HEK293 (cell line): ENCODE results near the gene INPP5B.
A peak's percentile ranks its signal among the peaks of the same experiment; 100 is the strongest.

ENCODE experiments used
- BCL11A ChIP-seq: fragments of 450-650 bp; formaldehyde crosslinking; IDR thresholded peaks from 2 replicates; pipeline ENCODE4 v1.5.1; 2016; ENCODE audit warnings: low read depth, missing biosample characterization, missing genetic modification characterization
- ELK4 ChIP-seq: IDR thresholded peaks from 2 replicates; pipeline ENCODE4 v1.6.1; 2011; ENCODE audit warnings: mild to moderate bottlenecking, low read depth, low read length, borderline replicate concordance
- HOXA7 ChIP-seq: sonication (generic); formaldehyde crosslinking; IDR thresholded peaks from 2 replicates; pipeline ENCODE4 v1.8.1; 2022; ENCODE audit warnings: missing genetic modification reagents, borderline replicate concordance
- PATZ1 ChIP-seq: fragments of 450-650 bp; formaldehyde crosslinking; IDR thresholded peaks from 2 replicates; pipeline ENCODE4 v1.5.1; 2016; ENCODE audit warnings: missing biosample characterization, missing genetic modification characterization
- PBX3 ChIP-seq: sonication (generic); formaldehyde crosslinking; IDR thresholded peaks from 2 replicates; pipeline ENCODE4 v1.8.1; 2022; ENCODE audit warnings: mild to moderate bottlenecking, moderate library complexity, missing genetic modification reagents
- SCRT1 ChIP-seq: fragments of 450-650 bp; formaldehyde crosslinking; IDR thresholded peaks from 2 replicates; pipeline ENCODE4 v1.5.1; 2016; ENCODE audit warnings: missing biosample characterization, missing genetic modification characterization, borderline replicate concordance
- SP7 ChIP-seq: fragments of 450-650 bp; formaldehyde crosslinking; IDR thresholded peaks from 2 replicates; pipeline ENCODE4 v1.5.1; 2016; ENCODE audit warnings: missing biosample characterization, missing genetic modification characterization
- TCF7L2 ChIP-seq: IDR thresholded peaks from 2 replicates; pipeline ENCODE4 v1.6.1; 2011; ENCODE audit warnings: low read depth, mild to moderate bottlenecking, inconsistent platforms, low read length, moderate library complexity, borderline replicate concordance
- YY1 ChIP-seq: fragments of 450-650 bp; formaldehyde crosslinking; IDR thresholded peaks from 2 replicates; pipeline ENCODE4 v1.5.1; 2018; ENCODE audit warnings: missing biosample characterization, missing genetic modification characterization
- ZBTB20 ChIP-seq: fragments of 450-650 bp; formaldehyde crosslinking; IDR thresholded peaks from 2 replicates; pipeline ENCODE4 v1.5.1; 2016; ENCODE audit warnings: missing biosample characterization, missing genetic modification characterization
- ZNF155 ChIP-seq: fragments of 450-650 bp; formaldehyde crosslinking; IDR thresholded peaks from 2 replicates; pipeline ENCODE4 v1.5.1; 2016; ENCODE audit warnings: missing biosample characterization, missing genetic modification characterization
- ZNF175 ChIP-seq: fragments of 450-650 bp; formaldehyde crosslinking; IDR thresholded peaks from 2 replicates; pipeline ENCODE4 v1.5.1; 2016; ENCODE audit warnings: missing biosample characterization, missing genetic modification characterization
- ZNF18 ChIP-seq: fragments of 450-650 bp; formaldehyde crosslinking; IDR thresholded peaks from 2 replicates; pipeline ENCODE4 v1.5.1; 2016; ENCODE audit warnings: missing biosample characterization, missing genetic modification characterization
- ZNF239 ChIP-seq: fragments of 450-650 bp; formaldehyde crosslinking; IDR thresholded peaks from 2 replicates; pipeline ENCODE4 v1.5.1; 2016; ENCODE audit warnings: missing biosample characterization, missing genetic modification characterization
- ZNF24 ChIP-seq: fragments of 450-650 bp; formaldehyde crosslinking; IDR thresholded peaks from 2 replicates; pipeline ENCODE4 v1.5.1; 2016; ENCODE audit warnings: missing biosample characterization, missing genetic modification characterization
- ZNF280D ChIP-seq: fragments of 450-650 bp; formaldehyde crosslinking; IDR thresholded peaks from 2 replicates; pipeline ENCODE4 v1.5.1; 2016; ENCODE audit warnings: missing biosample characterization, missing genetic modification characterization
- ZNF362 ChIP-seq: fragments of 450-650 bp; formaldehyde crosslinking; IDR thresholded peaks from 2 replicates; pipeline ENCODE4 v1.5.1; 2016; ENCODE audit warnings: missing biosample characterization, missing genetic modification characterization
- ZNF398 ChIP-seq: fragments of 450-650 bp; formaldehyde crosslinking; IDR thresholded peaks from 2 replicates; pipeline ENCODE4 v1.5.1; 2017; ENCODE audit warnings: missing biosample characterization, missing genetic modification characterization
- ZNF544 ChIP-seq: fragments of 450-650 bp; formaldehyde crosslinking; IDR thresholded peaks from 2 replicates; pipeline ENCODE4 v1.5.0; 2017; ENCODE audit warnings: missing biosample characterization, missing genetic modification characterization
- ZNF555 ChIP-seq: fragments of 450-650 bp; formaldehyde crosslinking; conservative IDR thresholded peaks from 2 replicates; pipeline ENCODE4 v1.5.1; 2017; ENCODE audit warnings: missing biosample characterization, mild to moderate bottlenecking, missing genetic modification characterization, inconsistent platforms
- ZNF571 ChIP-seq: fragments of 450-650 bp; formaldehyde crosslinking; IDR thresholded peaks from 2 replicates; pipeline ENCODE4 v1.5.0; 2017; ENCODE audit warnings: missing biosample characterization, missing genetic modification characterization
- ZNF600 ChIP-seq: fragments of 450-650 bp; formaldehyde crosslinking; IDR thresholded peaks from 2 replicates; pipeline ENCODE4 v1.5.1; 2016; ENCODE audit warnings: missing biosample characterization, missing genetic modification characterization
- ZNF658 ChIP-seq: fragments of 450-650 bp; formaldehyde crosslinking; IDR thresholded peaks from 2 replicates; pipeline ENCODE4; 2016; ENCODE audit warnings: missing biosample characterization, missing genetic modification characterization
- ZNF747 ChIP-seq: fragments of 450-650 bp; formaldehyde crosslinking; IDR thresholded peaks from 2 replicates; pipeline ENCODE4 v1.5.1; 2016; ENCODE audit warnings: missing biosample characterization, missing genetic modification characterization
- ZSCAN4 ChIP-seq: fragments of 450-650 bp; formaldehyde crosslinking; IDR thresholded peaks from 2 replicates; pipeline ENCODE4 v1.5.1; 2017; ENCODE audit warnings: missing biosample characterization, missing genetic modification characterization

Gene INPP5B

GRCh38 chr1:37859507-37860345 lies 87.1 kb downstream of the INPP5B start, which contains the start of gene MTF1 (continued):
- no peak for TF ChIP-seq ZNF362 (tag by site-specific recombination)
- TF ChIP-seq ZNF175 (tag by site-specific recombination) = no peak
- TF ChIP-seq ZNF280D = no peak
- no peak for TF ChIP-seq ZNF658 (tag by site-specific recombination)
- TF ChIP-seq ZNF544 (tag by site-specific recombination) = no peak
- peak; percentile 54; the same call in 1 of the 2 replicates for TF ChIP-seq ELK4
- no peak for TF ChIP-seq TCF7L2
- TF ChIP-seq ZNF398 (tag by site-specific recombination) = no peak; the same call in 1 of the 2 replicates
- no peak for TF ChIP-seq ZNF555
- 0 out of 2 replicates have a peak, but pooled peaks have one; percentile 20 for TF ChIP-seq ZNF18
- TF ChIP-seq BCL11A (tag by site-specific recombination) = no peak
- no peak for TF ChIP-seq ZNF571
- TF ChIP-seq PATZ1 (tag by site-specific recombination) = peak; percentile 96
- 0 out of 2 replicates have a peak, but pooled peaks have one; percentile 13 for TF ChIP-seq ZNF239
- TF ChIP-seq PBX3 (CRISPR knock-in tag) = no peak; the same call in 1 of the 2 replicates
- TF ChIP-seq SP7 (tag by site-specific recombination) = peak; percentile 68
- TF ChIP-seq ZBTB20 (tag by site-specific recombination) = peak; percentile 99
- peak; percentile 84 for TF ChIP-seq YY1 (tag by site-specific recombination)
- TF ChIP-seq ZSCAN4 (tag by site-specific recombination) = no peak
- 0 out of 2 replicates have a peak, but pooled peaks have one; percentile 40 for TF ChIP-seq ZNF24 (tag by site-specific recombination)
- no peak for TF ChIP-seq SCRT1 (tag by site-specific recombination)
- no peak for TF ChIP-seq HOXA7 (CRISPR knock-in tag)
- no peak for TF ChIP-seq ZNF747 (tag by site-specific recombination)
- TF ChIP-seq ZNF600 (tag by site-specific recombination) = peak; percentile 86; the same call in 1 of the 2 replicates
- no peak for TF ChIP-seq ZNF155 (tag by site-specific recombination)
